Measurements from ENCODE around the gene G6PC3. TPM values are rescaled to one million over a fixed set of nuclear protein-coding genes. Genes with fewer than 3 reads are reported as not detected.
A peak's percentile ranks its signal among the peaks of the same experiment; 100 is the strongest.
"Not testable (repeated sequence)": the region's sequence is repeated elsewhere in the genome, so short reads cannot be mapped to it uniquely, and the experiment has no call there.

G6PC3 gene, protein sequence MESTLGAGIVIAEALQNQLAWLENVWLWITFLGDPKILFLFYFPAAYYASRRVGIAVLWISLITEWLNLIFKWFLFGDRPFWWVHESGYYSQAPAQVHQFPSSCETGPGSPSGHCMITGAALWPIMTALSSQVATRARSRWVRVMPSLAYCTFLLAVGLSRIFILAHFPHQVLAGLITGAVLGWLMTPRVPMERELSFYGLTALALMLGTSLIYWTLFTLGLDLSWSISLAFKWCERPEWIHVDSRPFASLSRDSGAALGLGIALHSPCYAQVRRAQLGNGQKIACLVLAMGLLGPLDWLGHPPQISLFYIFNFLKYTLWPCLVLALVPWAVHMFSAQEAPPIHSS
- total RNA-seq: 16.1 TPM
- polyA plus RNA-seq (ENCODE audit: insufficient read depth in 1 of 8, insufficient read length in 8 of 8, low replicate concordance in 1 of 8): 10 to 100 TPM; 33.6 to 43.8 (median 37.9) TPM
- long read RNA-seq, donor 1, transcript G6PC3-201 (6 exons, 1,533 nt): major isoform, 6 of 9 reads
- long read RNA-seq, donor 1, partial matches to known transcripts: 0 of 9 reads
- long read RNA-seq, donor 1, other reads (novel, unspliced or antisense): 0 of 9 reads
- long read RNA-seq, donor 2, partial matches to known transcripts: 0 of 2 reads
- long read RNA-seq, donor 2, other reads (novel, unspliced or antisense): 0 of 2 reads
- long read RNA-seq, donor 3, transcript G6PC3-201 (6 exons, 1,533 nt): major isoform, 16 of 20 reads
- long read RNA-seq, donor 3, partial matches to known transcripts: 0 of 20 reads
- long read RNA-seq, donor 3, other reads (novel, unspliced or antisense): 0 of 20 reads
- long read RNA-seq, donor 4, partial matches to known transcripts: 12 of 20 reads
- long read RNA-seq, donor 4, other reads (novel, unspliced or antisense): 0 of 20 reads
- long read RNA-seq, donor 5, transcript G6PC3-202 (6 exons, 1,572 nt): minor isoform, 7 of 65 reads
- long read RNA-seq, donor 5, transcript G6PC3-201 (6 exons, 1,533 nt): major isoform, 31 of 65 reads
- long read RNA-seq, donor 5, transcript G6PC3-203 (1 exons, 3,027 nt): minor isoform, 5 of 65 reads
- long read RNA-seq, donor 5, partial matches to known transcripts: 17 of 65 reads
- long read RNA-seq, donor 5, other reads (novel, unspliced or antisense): 5 of 65 reads
- long read RNA-seq, donor 6, transcript G6PC3-201 (6 exons, 1,533 nt): major isoform, 21 of 32 reads
- long read RNA-seq, donor 6, partial matches to known transcripts: 0 of 32 reads
- long read RNA-seq, donor 6, other reads (novel, unspliced or antisense): 5 of 32 reads
- long read RNA-seq, donor 7, transcript G6PC3-201 (6 exons, 1,533 nt): major isoform, 14 of 18 reads
- long read RNA-seq, donor 7, partial matches to known transcripts: 0 of 18 reads
- long read RNA-seq, donor 7, other reads (novel, unspliced or antisense): 0 of 18 reads
- long read RNA-seq, donor 8, transcript G6PC3-201 (6 exons, 1,533 nt): major isoform, 10 of 13 reads
- long read RNA-seq, donor 8, partial matches to known transcripts: 0 of 13 reads
- long read RNA-seq, donor 8, other reads (novel, unspliced or antisense): 0 of 13 reads
- long read RNA-seq, donor 9, transcript G6PC3-201 (6 exons, 1,533 nt): major isoform, 16 of 44 reads
- long read RNA-seq, donor 9, partial matches to known transcripts: 22 of 44 reads
- long read RNA-seq, donor 9, other reads (novel, unspliced or antisense): 0 of 44 reads
- long read RNA-seq, donor 10, transcript G6PC3-201 (6 exons, 1,533 nt): major isoform, 9 of 23 reads
- long read RNA-seq, donor 10, partial matches to known transcripts: 10 of 23 reads
- long read RNA-seq, donor 10, other reads (novel, unspliced or antisense): 0 of 23 reads
- long read RNA-seq, donor 11, transcript G6PC3-201 (6 exons, 1,533 nt): major isoform, 9 of 15 reads
- long read RNA-seq, donor 11, partial matches to known transcripts: 0 of 15 reads
- long read RNA-seq, donor 11, other reads (novel, unspliced or antisense): 0 of 15 reads

DNA sequence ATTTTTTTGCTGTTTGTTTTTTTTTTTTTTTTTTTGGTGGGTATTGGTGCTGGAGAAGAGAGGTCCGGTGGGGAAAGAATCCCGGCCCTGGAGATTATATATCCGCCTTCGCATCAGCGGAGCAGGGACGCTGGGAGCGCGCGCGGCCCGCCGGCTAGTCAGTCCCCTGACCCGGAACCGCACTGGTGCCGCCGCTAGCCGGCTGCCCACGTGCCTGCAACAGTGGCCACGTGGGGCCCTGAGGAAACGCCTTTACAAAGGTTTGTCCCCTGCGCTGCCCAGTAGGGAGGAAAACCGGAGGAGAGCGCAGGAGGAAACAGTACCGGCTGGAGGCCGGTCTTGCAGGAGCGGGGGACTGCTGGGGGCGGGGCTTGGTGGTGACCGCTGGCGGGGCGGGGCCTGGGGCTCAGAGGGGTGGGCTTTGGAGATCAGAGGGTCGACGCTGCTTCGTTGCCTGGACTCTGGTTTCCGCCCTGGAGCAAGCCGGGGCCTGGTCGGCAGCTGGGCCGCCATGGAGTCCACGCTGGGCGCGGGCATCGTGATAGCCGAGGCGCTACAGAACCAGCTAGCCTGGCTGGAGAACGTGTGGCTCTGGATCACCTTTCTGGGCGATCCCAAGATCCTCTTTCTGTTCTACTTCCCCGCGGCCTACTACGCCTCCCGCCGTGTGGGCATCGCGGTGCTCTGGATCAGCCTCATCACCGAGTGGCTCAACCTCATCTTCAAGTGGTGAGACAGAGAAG lies at the start of gene G6PC3:
G6PC3 (plus strand) TSS at position 281 of the 743 bp plus-strand sequence; CDS start at position 512, 231 bp downstream.
- Histone ChIP-seq H3K4me3 (ENCODE audit: low read length) (peak within 1 kb of the TSS; percentile 80), H3K9me3 (replicated peaks; ENCODE audit: control insufficient read depth, low read depth, low read length) (no peaks in the 10 kb centered on the region), H3K27ac (ENCODE audit: low read length) (peak within 1 kb of the TSS; percentile 97), H3K4me1 (ENCODE audit: control insufficient read depth, insufficient read depth, low read length) (peaks cover 27% of the 10 kb centered on the region), H3K36me3 (ENCODE audit: control insufficient read depth, insufficient read depth, low read length) (peaks cover 18% of the 10 kb centered on the region), H3K27me3 (ENCODE audit: control insufficient read depth, insufficient read depth, low read length) (no peaks in the 10 kb centered on the region)
- DNase-seq: peak; percentile 99
- WGBS (ENCODE audit: insufficient coverage): under 1% methylated on average over 53 of the region's 53 CpGs

DNA sequence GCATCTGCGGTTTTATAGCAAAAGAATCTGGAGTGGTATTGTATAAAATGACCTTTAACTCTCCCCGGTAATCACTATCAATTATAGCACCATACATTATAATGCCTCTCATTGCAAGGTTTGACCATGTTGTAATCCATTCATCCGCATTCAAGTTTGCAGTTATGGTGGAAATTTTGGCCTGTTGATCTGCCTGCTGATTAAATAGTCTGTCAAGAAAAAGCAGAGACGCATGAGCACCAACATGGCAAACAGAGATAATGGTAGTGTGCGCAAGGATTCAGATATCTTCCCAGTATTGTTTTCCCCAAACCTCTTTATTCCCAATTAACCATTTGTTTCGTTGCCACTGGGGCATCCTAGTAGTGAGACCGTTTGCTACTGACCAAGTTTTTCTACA lies 49.3 kb upstream of the G6PC3 start:
- DNase-seq; H3K9me3 ChIP-seq (replicated peaks; ENCODE audit: control insufficient read depth, low read depth, low read length); H3K4me1 ChIP-seq (ENCODE audit: control insufficient read depth, insufficient read depth, low read length); H3K27ac ChIP-seq (ENCODE audit: low read length); H3K27me3 ChIP-seq (ENCODE audit: control insufficient read depth, insufficient read depth, low read length); H3K4me3 ChIP-seq (ENCODE audit: low read length): not testable (repeated sequence)
- peaks cover 18% of the 10 kb centered on the region for H3K36me3 ChIP-seq (ENCODE audit: control insufficient read depth, insufficient read depth, low read length)
- WGBS (ENCODE audit: insufficient coverage): 86% methylated on average over 2 of the region's 7 CpGs

DNA sequence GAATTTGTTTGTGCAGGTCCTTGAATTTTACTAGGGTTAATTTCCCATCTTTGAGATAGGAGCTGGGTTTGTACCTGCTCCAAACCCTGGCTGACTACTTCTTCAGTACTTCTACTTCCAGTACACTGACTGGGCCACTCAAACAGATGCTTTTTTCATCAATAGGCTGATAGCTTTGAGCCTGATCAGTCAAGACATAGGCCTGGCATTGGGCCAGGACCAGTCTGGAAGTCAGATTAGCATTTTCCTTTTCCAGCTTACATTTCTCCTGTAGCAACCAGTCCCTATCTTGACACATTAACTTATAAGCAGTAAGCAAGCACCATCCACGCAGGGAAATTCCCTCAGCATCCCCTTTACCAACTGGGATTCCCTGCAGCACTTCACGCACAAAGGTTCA lies 48.3 kb upstream of the G6PC3 start:
- H3K9me3 ChIP-seq (replicated peaks; ENCODE audit: control insufficient read depth, low read depth, low read length): no peaks in the 10 kb centered on the region
- no peak overlapping the region for H3K27ac ChIP-seq (ENCODE audit: low read length)
- WGBS (ENCODE audit: insufficient coverage): 78% methylated on average over 2 of the region's 2 CpGs
- H3K4me1 ChIP-seq (ENCODE audit: control insufficient read depth, insufficient read depth, low read length): peaks cover 8% of the 10 kb centered on the region
- H3K27me3 ChIP-seq (ENCODE audit: control insufficient read depth, insufficient read depth, low read length): no peaks in the 10 kb centered on the region
- no peak overlapping the region for H3K4me3 ChIP-seq (ENCODE audit: low read length)
- no peak for DNase-seq
- H3K36me3 ChIP-seq (ENCODE audit: control insufficient read depth, insufficient read depth, low read length): peaks cover 18% of the 10 kb centered on the region

DNA sequence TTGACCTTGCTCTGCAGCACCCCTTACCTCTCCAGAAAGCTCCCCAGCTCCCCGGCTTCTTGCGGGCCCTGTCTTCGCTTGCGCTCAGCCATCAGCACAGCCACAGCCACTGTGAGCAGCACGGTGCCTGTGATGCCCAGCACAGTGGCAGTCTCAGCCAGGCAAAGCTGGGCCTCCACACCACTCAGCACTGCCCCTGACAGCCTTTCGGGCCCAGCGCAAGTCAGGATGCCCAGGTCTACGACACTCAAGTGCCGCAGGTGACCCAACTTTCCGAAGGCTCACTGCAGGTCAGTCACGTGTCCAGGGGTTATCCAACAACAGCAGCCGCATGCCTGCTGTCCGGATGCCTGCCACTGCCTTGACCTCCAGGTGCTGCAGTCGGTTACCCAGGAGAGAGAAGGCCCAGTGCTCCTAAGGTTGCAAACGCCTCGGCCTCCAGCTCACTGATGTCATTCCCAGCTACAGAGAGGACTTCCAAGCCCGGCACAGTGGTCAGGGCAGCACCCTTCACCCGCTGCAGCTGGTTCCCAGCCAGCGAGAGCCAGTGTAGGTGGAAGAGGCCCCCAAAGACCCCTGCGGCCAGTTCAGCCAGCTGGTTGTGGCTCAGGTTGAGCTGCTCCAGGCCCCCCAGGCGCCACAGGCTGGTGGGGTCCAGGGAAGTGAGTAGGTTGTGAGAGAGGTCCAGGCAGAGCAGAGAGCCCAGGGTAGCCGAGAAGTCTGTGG lies 46.8 kb upstream of the G6PC3 start:
- Histone ChIP-seq H3K9me3 (replicated peaks; ENCODE audit: control insufficient read depth, low read depth, low read length) (no peaks in the 10 kb centered on the region), H3K4me3 (ENCODE audit: low read length) (no peak overlapping the region), H3K27ac (ENCODE audit: low read length) (no peak overlapping the region), H3K27me3 (ENCODE audit: control insufficient read depth, insufficient read depth, low read length) (no peaks in the 10 kb centered on the region), H3K36me3 (ENCODE audit: control insufficient read depth, insufficient read depth, low read length) (peaks cover 24% of the 10 kb centered on the region), H3K4me1 (ENCODE audit: control insufficient read depth, insufficient read depth, low read length) (peaks cover 8% of the 10 kb centered on the region)
- no peak for DNase-seq
- WGBS (ENCODE audit: insufficient coverage): 86% methylated on average over 22 of the region's 22 CpGs

DNA sequence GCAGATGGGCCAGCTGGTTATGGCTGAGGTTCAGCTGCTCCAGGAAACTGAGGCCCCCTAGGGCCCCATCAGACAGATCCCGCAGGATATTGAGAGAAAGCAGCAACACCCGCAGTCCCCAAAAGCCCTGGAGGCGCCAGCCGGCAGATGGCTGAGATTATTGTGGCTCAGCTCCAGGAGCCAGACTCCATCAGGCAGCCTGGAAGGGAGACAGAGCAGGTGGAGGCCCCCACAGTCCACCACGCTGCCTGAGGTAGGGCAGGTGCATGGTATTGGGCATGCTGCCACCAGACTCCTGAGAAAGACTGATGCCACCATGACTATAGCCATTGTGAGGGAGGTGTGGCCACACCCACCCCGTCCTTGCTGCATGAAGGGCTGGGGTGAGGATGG lies 46.3 kb upstream of the G6PC3 start:
- no peaks in the 10 kb centered on the region for H3K9me3 ChIP-seq (replicated peaks; ENCODE audit: control insufficient read depth, low read depth, low read length)
- 49% methylated on average over 6 of the region's 6 CpGs for WGBS (ENCODE audit: insufficient coverage)
- no peak overlapping the region for H3K27ac ChIP-seq (ENCODE audit: low read length)
- peaks cover 8% of the 10 kb centered on the region for H3K4me1 ChIP-seq (ENCODE audit: control insufficient read depth, insufficient read depth, low read length)
- no peaks in the 10 kb centered on the region for H3K27me3 ChIP-seq (ENCODE audit: control insufficient read depth, insufficient read depth, low read length)
- no peak overlapping the region for H3K4me3 ChIP-seq (ENCODE audit: low read length)
- peaks cover 29% of the 10 kb centered on the region for H3K36me3 ChIP-seq (ENCODE audit: control insufficient read depth, insufficient read depth, low read length)
- no peak for DNase-seq

DNA sequence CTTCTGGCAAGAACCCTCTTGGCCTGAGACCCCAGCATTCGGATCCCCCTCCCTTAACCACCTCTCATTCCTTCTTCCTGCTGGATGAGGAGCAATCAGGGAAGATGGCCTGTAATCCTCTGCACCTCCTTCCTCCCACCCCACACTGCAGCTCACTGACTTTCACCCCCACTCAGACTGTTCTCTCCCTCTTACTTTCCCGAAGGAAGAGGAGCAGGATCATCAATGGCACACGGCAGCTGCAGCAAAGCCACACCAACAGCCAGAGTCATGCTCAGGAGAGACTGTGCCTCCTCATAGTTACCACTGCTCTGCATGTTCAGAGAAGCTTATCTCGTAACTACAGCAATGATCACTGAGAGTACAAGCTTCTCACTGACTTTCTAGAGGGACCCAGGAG lies 45.7 kb upstream of the G6PC3 start:
- peaks cover 32% of the 10 kb centered on the region for H3K36me3 ChIP-seq (ENCODE audit: control insufficient read depth, insufficient read depth, low read length)
- no peak for DNase-seq
- H3K4me1 ChIP-seq (ENCODE audit: control insufficient read depth, insufficient read depth, low read length): peaks cover 8% of the 10 kb centered on the region
- H3K9me3 ChIP-seq (replicated peaks; ENCODE audit: control insufficient read depth, low read depth, low read length): no peaks in the 10 kb centered on the region
- no peak overlapping the region for H3K27ac ChIP-seq (ENCODE audit: low read length)
- no peak overlapping the region for H3K4me3 ChIP-seq (ENCODE audit: low read length)
- H3K27me3 ChIP-seq (ENCODE audit: control insufficient read depth, insufficient read depth, low read length): no peaks in the 10 kb centered on the region
- WGBS (ENCODE audit: insufficient coverage): 66% methylated on average over 4 of the region's 4 CpGs

DNA sequence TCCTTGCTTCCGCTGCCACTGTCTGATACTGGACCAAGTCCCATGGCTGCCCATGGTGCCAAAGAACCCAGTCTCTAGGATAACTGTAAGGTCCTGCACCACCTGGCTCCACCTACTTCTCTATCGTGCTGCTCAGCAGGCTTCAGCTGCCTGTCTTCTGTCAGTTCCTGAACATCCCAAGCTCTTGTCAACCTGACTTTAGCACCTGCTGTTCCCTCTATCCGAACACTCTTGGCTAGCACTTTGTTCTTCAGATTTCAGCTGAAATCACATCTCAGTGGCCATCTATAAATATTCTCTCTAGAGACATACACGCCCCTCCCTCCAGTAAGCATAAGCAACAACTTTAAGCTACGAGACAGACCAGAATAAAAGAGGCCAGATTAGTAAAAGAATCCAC lies 40.8 kb upstream of the G6PC3 start:
- no peaks in the 10 kb centered on the region for H3K27me3 ChIP-seq (ENCODE audit: control insufficient read depth, insufficient read depth, low read length)
- H3K27ac ChIP-seq (ENCODE audit: low read length): no peak overlapping the region
- no peak overlapping the region for H3K4me3 ChIP-seq (ENCODE audit: low read length)
- peaks cover 39% of the 10 kb centered on the region for H3K36me3 ChIP-seq (ENCODE audit: control insufficient read depth, insufficient read depth, low read length)
- DNase-seq: no peak
- H3K4me1 ChIP-seq (ENCODE audit: control insufficient read depth, insufficient read depth, low read length): no peaks in the 10 kb centered on the region
- WGBS (ENCODE audit: insufficient coverage): 77% methylated on average over 3 of the region's 5 CpGs
- H3K9me3 ChIP-seq (replicated peaks; ENCODE audit: control insufficient read depth, low read depth, low read length): no peaks in the 10 kb centered on the region

DNA sequence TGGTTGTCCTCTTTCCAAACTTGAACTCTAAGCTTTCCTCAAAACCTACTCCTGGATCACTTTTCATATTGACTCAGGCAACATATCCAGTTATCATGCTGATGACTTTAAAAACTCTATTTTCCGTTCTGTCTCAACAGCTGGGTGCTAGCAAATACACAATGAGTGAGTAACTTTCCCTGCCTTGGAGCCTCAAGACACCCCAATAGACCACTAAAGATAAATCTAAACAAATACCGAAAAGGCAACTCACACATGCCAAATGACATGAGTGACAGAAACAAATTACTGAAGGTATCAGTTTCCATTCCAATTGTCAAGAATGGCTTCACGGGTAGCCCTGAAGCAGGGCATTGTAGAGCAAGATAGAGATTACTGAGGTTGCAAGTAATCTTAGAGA lies 40.1 kb upstream of the G6PC3 start:
- Histone ChIP-seq H3K27me3 (ENCODE audit: control insufficient read depth, insufficient read depth, low read length) (no peaks in the 10 kb centered on the region), H3K36me3 (ENCODE audit: control insufficient read depth, insufficient read depth, low read length) (peaks cover 39% of the 10 kb centered on the region), H3K9me3 (replicated peaks; ENCODE audit: control insufficient read depth, low read depth, low read length) (no peaks in the 10 kb centered on the region), H3K4me1 (ENCODE audit: control insufficient read depth, insufficient read depth, low read length) (no peaks in the 10 kb centered on the region), H3K27ac (ENCODE audit: low read length) (no peak overlapping the region), H3K4me3 (ENCODE audit: low read length) (no peak overlapping the region)
- DNase-seq: no peak
- WGBS (ENCODE audit: insufficient coverage): 89% methylated on average over 1 of the region's 3 CpGs
